SKM-1 (cell line): Measurements from ENCODE around the gene MRPL32.

ENCODE experiments used
- DNase-seq: peaks from one replicate; lab custom pipeline; 2025; ENCODE audit not compliant: unreplicated experiment; lab: John Stamatoyannopoulos, UW

The MRPL32 gene

DNA sequence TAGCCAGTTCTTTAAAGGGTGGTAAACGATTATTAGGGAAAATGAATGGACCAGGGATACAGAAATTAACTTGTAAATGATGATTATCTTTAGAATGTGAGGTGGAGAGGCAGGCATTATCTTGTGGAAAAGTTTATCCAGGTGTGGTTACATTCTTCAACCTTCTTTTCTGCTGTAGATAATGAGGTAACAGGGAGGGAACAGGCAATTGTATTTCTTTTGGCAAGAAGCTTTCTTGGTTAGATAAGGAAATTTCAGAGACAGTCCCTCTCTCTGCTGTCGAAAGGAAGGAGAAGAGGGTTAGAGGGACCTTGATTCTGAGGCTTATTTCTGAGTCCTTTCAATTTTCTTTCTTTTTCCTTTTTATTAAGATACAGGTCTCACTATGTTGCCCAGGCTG is 32.1 kb downstream of the MRPL32 start:
- DNase-seq = no peak

DNA sequence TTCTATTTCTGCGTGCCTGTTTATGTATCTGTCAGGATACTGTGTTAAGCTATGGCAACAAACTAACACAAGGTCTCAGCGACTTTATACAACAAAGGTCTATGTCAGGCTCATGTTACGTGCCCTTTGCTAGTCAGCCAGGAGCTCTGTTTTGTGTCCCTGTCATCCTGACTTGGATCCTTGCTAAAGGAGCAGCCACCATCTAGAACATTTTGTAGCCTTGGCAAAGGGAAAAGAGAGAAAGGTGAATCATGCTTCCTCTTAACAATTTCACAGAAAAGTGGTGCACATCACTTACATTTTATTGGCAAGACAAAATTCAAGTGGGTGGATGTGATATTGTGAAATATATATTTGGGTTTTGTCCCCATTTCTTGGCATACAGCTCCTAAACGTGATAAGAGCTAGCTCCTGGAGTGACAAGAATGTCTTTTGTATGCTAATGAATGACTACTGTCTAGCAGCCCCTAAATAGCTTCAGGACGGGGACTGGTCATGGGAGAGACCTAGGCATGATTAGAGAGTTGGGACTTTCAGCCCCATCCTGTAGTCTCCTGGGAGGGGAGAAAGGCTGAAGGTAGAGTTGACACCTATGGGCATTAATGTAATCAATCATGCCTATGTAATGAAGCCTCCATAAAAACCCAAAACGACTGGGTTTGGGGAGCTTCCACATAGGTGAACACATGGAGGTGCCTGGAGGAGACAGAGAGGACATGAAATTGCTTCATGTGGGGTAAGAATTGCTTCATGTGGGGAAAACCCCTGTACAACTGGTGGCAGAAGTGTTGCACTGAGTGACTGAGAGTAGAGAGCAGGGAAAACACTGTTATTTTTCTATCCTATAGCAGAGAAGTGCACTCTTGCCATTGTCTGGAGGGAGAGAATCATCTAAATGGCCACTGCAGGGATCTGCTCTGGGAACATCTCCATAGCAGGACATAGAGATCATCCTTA is 33.0 kb downstream of the MRPL32 start:
- no peak for DNase-seq

DNA sequence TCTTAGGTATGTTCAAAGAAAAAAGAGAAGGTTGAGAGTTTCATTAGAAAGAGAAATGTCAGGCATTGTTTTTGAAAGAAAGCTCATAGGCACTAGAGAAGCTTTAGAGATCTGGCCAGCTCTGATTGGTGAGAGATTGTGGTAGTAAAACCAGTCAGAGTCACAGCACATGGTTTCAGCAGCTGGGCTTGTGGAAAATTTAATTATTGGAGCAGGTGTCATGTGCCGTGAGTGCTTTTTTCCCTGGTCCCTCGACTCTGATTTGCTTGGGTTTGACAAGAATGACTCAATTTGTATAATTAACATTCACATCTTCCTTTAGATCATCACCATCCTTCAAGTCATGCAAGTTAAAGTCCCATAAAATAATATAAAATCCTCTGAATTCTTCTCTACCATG is 35.2 kb downstream of the MRPL32 start:
- DNase-seq = no peak

DNA sequence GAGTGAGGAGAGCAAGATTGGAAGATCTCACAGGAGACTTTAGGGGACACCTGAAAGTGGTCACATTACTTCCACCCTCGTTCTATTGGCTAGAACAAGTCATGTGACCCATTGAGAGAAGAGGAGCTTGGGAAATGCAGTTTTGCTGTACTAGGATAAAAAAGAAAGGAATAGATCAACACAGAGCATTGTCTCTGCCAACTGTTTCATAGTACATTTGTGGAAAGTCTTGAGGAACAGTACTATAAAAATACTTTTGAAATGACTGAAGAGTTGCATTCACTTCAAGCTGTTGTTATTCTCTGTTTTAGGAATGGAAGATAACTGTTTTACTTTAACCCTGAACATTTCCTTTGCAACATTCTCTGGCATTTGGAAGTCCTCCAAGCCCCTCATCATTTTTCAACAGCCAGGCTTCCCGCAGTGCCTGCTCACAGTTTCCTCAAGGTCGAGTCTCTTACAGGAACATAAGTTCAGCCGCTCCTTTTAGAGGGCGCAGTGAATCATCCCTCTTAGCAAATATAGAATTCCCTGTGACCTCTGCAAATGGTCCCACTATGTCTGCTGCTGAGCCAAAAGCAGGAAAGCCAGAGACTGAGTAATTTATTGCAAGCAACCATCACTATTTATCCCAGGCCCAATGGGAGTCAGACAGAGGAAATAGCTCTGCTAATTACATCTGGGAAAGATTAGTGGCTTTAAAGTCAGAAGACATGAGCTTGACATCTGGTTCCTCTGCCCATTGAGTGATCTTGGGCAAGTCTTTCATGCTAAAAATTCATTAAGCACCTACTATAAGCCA is 40.7 kb downstream of the MRPL32 start:
- no peak for DNase-seq

DNA sequence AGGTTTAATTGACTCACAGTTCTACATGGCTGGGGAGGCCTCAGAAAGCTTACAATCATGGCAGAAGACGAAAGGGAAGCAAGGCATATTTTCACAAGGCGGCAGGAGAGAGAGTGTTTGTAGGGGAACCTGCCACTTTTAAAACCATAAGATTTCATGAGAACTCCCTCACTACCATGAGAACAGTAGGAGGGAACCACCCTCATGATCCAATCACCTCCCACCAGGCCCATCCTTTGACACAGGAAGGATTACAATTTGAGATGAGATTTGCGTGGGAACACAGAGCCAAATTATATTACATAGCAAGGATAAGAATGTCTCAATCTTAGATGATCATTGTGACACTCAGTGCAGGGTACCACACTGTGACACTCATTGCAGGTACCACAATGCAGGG is 44.2 kb downstream of the MRPL32 start:
- no peak for DNase-seq

DNA sequence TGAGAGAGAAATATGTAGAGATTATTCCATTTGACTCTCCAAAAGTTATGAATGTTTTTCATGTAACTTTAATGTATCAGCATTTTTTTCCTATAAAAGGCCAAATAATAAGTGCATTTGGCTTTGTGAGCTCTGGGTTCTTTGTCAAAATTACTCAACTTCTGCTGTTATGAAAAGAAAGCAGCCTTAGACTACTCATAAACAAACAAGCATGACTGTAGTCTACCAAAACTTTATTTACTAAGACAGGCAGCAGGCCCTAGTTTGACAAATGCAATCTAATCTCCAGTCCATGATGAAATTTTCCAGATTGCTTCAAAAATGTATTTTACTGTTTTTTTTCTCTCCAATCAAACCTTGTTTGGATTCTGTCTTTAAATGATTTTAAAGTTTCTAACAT is 46.3 kb downstream of the MRPL32 start:
- DNase-seq = no peak

DNA sequence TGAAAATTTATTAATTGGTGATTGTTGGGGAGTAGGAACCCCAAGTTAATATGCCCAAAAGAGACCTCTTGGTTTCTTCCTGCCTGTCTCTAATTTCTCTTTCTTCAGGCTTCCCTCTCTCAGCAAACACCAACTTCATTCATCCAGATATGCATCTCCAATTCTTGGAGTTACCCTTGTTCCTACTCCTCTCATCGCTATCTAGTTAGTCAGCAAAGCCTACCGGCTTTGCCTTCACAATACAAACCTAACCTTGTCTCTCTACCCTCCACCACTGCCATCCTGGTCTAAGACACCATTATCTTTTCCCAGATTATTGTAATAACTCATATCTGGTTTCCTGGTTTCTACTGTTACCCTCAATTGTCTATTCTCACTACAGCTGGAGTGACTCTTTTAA is 47.9 kb downstream of the MRPL32 start:
- DNase-seq = no peak

DNA sequence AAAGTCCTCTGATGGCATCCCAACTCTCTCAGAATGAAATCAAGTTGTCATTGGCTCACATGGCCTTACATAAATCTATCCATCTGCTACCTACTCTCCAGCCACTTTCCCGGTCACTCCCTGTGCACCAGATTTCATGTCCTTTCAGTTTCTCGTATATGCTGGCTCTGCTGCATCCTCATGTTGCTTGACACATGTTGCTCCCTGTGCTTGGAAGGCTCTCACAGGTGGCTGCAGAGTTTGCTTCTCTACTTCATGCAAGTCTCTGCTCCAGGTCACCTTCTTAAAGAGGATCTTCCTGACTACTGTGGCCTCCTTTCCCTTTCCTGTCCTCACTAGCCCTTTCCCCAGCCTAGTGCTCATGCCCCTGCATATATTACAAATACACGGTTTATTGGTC is 48.3 kb downstream of the MRPL32 start:
- DNase-seq = no peak

DNA sequence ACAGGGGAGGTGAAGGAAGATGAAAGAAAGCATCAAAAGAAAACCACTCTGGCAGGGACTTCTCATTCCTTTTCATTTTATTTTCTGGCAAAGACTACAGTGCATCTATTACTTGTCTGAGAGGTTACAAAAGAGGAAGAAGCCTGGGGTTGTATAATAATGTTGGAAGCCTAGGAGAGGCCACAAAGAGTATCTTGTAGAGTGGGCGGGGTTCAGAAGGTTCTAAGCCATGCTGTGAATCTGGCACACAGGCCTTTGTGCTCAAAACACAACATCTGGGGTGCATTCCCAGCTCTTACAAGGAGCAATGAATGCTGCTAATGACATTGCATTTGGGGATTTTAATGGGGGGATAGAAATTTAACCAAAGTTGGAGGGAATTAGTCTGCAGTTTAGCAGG is 49.4 kb downstream of the MRPL32 start:
- DNase-seq = peak; percentile 30

DNA sequence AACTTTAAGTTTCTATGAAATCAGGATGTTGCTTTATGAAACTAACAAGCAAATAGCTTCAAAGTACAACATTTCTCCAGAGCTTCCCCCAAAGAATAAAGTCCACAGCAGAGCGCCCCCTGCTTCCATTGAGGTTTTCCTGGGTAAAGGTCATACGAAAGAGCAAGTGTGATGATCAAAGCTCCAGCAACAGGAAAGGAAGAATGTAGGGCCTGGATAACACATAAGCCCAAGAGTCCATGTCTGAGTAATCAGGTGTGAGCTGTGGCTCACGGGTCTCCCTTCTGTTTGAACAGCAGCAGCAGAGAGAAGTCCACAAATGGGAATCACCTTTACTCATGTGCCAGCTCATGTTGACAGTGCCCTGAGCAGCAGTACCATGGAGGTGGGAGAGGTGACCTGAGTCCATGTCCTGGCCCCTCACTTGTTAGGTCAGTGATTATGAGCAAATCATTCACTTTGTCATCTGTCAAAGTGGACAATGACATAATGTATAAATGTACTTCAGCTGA is 50.5 kb downstream of the MRPL32 start:
- no peak for DNase-seq

DNA sequence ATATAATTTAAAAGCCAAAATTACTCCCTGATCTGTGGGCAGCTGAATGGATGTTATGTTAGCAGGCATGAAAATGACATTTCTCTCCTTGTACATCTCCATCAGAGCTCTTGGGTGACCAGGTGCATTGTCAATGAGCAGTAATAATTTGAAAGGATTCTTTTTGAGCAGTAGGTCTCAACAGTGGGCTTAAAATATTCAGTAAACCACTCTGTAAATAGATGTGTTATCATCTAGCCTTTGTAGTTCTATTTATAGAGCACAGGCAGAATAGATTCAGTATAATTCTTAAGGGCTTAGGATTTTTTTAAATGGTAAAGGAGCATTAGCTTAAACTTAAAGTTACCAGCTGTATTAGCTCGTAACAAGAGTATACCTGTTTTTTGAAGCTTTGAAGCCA is 52.0 kb downstream of the MRPL32 start:
- no peak for DNase-seq

DNA sequence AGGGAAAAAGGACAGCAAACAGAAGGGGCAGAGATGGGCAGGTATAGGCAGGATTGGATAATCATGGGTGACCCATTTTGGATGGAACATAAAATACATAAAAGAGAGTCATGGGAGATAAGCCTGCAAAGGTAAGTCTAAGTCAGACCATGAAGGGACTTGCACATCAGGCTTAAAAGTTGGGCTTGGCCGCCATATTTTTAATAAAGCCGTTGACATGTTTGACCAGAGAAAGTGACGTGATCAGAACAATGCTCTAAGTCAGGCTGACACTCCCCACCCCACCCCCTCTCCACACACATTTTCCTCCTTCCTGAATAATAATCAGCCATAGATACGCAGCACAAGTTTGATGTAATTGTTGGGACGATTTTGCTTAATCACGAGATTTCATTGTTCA is 54.0 kb downstream of the MRPL32 start:
- no peak for DNase-seq

DNA sequence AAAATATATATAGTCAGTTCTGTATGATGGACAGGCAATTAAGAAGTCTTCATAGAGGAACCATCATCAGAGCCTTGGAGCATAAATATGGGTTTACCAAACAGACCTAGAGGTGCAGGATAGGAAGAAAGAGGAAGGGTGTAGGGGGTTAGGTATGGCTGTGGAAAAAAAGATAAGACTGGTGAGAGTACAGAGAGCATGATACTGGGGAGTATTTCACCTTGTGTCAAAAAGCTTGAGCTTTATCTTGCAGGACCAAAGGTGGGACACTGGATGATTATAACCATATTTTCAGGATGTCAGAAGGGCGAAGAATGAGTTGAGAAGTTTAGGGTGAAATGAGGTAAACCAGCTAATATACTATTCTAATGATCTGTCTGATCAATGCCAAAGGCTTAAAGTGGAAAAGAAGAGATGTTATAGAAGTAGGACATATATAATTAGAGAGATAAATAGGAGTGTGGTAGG is 54.6 kb downstream of the MRPL32 start:
- DNase-seq = no peak
